HEK293T (cell line): ENCODE results near the gene FOXRED2.

Experiments used
- BHLHE40 ChIP-seq: fragments of 450-650 bp; IDR thresholded peaks from 2 replicates; pipeline ENCODE4 v1.6.1; 2016; ENCODE audit warnings: mild to moderate bottlenecking, moderate library complexity, borderline replicate concordance
- FOXA1 ChIP-seq: fragments of 450-650 bp; IDR thresholded peaks from 2 replicates; pipeline ENCODE4 v1.6.1; 2016; ENCODE audit warnings: mild to moderate bottlenecking
- FOXM1 ChIP-seq: fragments of 450-650 bp; IDR thresholded peaks from 2 replicates; pipeline ENCODE4 v1.6.1; 2017; ENCODE audit warnings: mild to moderate bottlenecking, borderline replicate concordance
- L3MBTL2 ChIP-seq: fragments of 450-650 bp; conservative IDR thresholded peaks from 2 replicates; pipeline ENCODE4 v1.6.1; 2016; ENCODE audit warnings: mild to moderate bottlenecking
- LEF1 ChIP-seq: fragments of 450-650 bp; IDR thresholded peaks from 2 replicates; pipeline ENCODE4 v1.6.1; 2017; ENCODE audit warnings: mild to moderate bottlenecking, borderline replicate concordance
- SUZ12 ChIP-seq: fragments of 450-650 bp; IDR thresholded peaks from 2 replicates; pipeline ENCODE4 v1.6.1; 2016; ENCODE audit warnings: mild to moderate bottlenecking
- TARDBP ChIP-seq: fragments of 450-650 bp; IDR thresholded peaks from 2 replicates; pipeline ENCODE4 v1.6.1; 2016

DNA sequence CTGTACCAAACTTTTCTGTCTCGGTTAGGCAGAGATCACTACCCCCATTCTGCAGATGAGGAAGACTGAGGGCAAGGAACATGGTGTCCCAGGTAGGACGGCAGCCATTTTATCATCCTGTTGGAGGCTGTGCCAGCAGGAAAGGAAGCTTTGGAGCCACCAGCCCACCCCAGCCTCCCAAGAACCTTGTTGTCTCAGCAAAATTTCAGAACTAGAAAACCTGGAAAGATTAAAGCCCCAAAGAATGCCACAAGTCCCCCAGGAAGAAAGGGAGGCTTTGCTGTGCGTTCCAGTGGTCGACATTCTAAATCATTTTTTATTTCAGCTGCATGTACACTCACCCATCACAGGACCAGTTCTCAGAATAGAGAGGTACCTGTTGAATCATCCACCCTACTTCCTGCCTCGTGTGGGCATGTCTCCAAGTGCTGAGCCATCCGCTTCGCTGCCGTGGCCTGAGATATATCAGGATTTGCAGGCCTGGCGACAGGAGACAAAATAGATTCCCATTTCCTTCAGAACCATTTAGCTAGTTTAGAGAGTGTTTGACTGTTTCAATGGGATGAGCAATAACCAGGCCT, 35.1 kb upstream of the FOXRED2 start:
- TF ChIP-seq SUZ12 = no peak
- no peak for TF ChIP-seq BHLHE40
- no peak for TF ChIP-seq FOXA1
- TF ChIP-seq FOXM1 = no peak
- TF ChIP-seq LEF1 = no peak
- TF ChIP-seq L3MBTL2 = no peak
- TF ChIP-seq TARDBP = no peak
